ENCODE data around the gene MTR.

DNA sequence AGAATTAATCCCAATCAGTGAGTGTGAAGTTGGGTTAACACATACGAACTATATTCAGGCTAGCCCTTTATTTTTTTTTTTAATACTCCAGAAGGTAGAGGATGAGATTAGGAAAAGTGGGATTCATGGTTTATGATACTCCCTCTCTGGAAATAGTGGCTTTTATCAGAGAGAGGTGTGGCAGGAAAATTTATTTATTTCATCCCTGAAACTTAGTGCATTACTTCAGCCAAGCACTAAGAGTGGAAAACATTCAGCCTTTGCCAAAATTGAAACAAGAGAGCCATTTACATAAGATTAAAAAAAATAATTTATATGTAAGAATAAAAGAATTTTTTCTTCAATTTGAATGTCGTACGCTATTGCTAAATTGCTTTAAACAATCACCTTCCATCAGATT is 35.0 kb downstream of the MTR start:
- no peak for TF ChIP-seq CTCF (IDR thresholded peaks at IDR 0.05)
- no peak for TF ChIP-seq ZFX (IDR thresholded peaks at IDR 0.05; ENCODE audit: borderline replicate concordance)
